CMK (cell line): ENCODE results near the gene GMDS.
"Not testable (repeated sequence)": the region's sequence is repeated elsewhere in the genome, so short reads cannot be mapped to it uniquely, and the experiment has no call there.

Experiments used
- DNase-seq: peaks from one replicate; pipeline ENCODE4 v3.0.0-alpha.2; 2010; ENCODE audit warnings: low read depth

Gene GMDS

DNA sequence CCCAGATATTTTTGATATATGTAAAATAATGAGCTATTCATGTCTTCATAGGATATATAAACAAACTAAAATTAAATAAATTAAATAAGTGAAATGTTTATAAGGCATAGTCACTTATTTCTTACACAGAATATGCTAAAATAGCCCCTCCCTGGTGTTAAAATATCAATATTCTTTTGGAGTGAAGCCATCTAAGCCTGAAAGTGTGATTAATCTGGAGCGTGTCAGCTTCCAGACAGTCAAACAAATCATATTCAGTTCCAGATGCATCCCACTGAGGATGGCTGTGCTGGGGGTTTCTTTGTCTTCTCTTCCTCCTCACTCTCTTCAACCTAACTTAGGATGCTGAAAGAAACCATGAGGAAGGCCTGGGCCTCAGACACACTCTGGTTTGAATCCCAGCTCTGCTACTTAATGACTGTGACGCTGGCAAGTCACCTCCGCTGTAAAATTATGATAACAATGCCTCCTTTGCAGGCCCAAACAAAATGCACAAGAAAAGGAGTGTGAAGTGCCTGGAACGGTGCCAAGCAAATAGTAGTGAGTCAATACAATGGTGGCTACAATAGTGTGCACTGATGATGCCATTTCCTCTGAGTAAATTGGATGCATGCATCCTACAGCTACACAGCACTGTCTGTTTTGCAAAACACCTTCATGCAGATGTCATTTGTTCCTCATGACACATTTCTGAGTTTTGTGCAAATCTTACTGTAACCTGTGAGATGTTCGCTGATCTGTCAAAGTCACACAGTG is 474.3 kb downstream of the GMDS start:
- no peak for DNase-seq

DNA sequence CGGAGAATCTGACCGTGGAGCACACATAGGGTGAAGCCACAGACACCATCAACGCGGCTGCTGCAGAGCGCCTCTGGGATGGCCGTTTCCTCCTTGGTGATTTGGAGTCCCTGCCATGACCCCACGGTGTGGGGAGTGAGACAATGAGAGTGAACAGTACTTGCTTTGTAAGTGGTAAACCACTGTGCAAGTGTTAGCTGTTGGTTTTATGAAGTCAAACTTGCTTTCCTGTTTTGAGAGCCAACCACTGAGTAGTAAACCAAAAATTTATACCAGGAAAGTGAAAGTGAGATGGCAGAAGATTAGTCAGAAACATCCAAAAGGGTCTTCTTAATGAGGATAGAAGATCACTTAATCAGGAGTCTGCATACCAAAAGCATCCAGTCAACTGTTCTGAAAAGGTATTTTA is 475.0 kb downstream of the GMDS start:
- no peak for DNase-seq

- DNase-seq: no peak
Measured at GRCh38 chr6:1767481-1768246, 477.7 kb downstream of the GMDS start.

GRCh38 chr6:1766654-1767053 is 478.8 kb downstream of the GMDS start:
- no peak for DNase-seq

DNA sequence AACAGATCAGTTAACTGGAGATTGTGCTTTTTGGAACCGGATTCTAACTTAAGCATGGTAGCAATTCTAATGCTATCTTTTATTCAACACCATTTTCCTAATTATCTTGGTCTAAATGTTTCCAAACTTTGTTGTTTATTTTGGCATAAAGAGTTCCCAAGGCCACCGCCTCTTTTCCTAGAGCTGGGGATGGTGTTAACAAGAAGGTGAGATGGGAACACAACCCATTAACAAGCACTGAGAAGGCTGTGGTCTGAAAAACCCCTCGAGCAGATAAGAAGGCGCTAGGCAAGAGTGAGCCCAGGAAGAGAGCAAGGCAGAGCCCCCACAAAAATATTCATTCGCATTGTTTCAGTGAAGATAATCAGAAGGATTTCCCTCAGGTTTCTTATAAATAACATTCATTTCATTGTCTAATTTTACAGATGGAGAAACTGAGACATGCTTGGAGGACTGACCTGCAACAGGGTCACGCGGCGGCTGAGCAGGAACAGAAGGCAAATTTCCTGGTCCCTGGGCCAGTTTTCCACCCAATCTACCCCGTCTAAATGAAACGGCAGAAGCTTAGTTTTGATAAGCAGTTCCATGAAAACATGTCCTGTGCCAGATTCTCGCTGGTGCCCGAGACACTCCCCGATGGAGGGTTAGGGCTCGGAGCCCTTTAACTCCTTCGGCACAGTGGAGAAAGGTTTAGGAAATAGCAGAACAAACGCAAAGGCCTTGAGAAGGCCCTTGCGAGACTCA is 480.1 kb downstream of the GMDS start:
- no peak for DNase-seq

DNA sequence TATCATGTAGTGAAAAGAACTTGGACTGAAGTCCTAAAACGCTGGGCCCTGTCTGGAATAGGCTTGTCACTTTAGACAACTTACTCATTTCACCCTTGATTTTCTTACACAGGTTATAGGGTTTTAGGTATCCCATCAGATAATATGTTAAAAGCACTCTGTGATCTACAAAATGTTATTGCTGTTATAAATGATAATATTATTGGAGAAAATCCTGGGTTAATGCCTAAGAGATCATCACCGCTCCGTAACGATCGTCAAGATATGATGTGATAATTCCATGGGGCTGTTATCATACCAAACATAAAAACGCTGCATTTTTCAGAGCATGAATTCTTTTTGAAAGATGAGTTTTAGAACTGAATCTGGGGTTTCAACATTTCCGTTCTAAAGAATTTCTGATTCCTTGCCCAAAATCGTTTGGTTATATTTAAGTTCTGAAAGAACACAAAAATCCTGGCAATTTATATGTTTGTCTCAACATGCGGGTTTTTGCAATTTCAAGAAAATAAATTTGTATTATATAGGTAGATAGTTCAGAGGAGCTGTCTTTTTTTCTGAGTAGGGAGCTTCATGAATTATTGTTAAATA is 480.9 kb downstream of the GMDS start:
- no peak for DNase-seq

DNA sequence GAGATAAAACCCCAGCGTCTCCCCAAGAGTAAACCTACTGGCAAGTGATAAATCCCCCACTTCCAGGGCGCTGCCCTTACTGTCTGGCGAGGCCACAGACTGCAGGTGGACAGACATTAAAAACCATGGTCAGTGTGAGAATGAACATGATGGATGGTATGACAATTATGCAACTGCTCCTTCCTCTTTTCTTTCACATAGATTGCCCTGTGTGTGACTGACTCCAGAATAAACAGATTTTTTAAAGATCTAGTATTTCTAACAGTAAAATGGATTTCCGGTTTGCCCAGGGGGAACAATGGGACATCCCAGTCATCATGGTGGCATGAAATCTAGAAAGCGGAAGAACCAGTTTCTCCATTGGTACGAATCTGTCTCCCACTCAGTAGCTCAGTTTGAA is 482.0 kb downstream of the GMDS start:
- DNase-seq: no peak

DNA sequence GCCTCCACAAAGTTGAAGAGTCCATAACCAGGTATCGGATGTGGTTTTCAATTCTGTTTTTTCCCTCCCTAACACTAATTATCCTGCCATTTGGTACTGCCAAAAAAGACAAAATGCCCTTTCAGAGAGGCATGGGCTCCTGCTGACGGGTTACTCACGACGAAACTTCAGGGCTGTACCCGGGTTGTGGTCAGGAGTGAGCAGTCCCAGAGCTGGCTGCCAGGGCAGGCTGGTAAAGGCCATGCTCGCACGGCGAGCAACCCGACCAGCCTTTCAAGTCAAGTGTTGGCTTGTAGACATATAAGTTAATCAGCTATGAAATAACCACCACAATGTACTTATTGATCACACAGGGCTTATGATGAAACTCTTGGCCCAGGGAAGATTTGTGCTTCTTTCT is 483.2 kb downstream of the GMDS start:
- DNase-seq: no peak

DNA sequence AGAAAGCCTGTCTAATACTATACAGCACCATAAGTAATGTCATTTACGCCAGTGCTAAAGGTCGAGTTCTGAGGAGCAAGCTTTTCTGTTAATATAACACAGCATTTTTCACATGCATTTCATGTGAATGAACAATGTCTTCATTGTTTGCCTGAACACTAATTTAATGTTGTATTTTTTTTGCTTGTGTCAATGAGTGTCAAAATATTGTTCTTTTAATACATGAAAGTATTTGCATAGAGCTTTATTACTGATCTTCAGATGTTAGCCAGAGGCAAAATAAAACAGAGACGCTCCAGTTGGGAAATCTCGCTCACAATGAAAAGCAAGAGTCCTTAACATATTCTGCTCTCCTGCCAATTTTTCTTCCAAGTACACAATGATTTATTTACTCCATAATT is 483.9 kb downstream of the GMDS start:
- DNase-seq: no peak

DNA sequence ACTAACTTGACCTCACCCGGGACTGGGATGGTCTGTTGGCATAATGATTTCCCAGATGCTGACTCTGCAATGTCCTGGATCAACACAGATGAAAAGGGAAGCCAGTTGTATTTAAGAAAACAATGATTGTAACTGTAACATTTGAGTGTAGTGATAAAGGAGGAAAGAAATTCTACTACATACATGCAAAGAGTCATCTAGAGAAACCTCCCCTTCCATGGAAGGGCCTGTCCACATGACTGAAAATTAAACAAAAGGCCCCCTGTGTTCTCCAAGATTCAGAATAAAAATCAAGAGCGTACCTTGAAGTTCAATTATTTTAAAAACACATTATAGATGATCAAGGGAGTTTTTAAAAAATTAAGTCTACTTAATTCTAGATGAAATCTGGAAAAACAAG is 484.5 kb downstream of the GMDS start:
- no peak for DNase-seq

DNA sequence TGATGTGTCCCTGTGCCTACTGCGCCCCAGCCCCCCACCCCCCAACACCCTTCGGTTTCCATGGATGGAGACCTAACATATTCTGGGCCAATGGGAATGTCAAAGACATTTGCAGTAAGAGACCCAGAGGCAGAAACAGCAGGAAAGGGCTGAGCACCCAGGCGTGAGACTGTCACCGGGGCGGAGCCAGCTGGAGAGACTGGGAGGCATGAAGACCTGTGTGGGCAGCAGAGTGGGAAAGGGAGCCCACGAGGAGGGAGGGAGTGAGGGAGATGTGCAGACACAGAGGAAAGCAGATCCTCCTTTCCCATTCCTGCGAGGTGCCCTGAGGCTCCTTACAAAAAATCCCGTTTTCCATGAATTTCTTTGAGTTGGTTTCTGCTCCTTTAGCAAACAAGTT is 485.5 kb downstream of the GMDS start:
- DNase-seq: no peak

DNA sequence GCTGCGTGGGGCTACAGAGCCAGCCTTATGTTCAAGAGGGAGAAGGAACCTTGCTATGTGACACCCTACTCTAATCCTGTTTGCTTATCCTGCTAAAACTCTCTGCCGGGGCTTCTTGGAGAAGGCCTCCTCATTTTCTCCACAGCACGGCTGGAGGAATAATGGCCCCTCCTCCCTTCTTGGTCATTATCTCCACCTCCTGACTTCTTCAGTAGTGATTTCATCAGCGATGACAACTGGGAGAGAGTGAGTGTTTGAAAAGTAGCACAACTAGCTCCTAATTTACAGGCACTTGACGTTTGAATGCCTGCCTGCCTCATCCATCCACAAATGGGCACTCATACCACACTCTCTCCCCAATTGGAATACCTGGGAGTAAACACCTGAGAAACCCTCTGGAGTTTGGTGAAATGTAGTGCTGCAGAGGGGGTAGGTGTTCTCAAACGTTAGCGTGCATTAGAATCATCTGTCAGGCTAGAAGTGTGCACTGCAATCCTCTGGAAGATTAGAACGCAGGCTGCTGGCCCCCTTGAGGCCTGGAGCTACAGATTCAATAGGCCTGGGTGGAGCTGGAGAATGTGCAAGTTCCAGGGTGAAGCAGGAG is 487.2 kb downstream of the GMDS start:
- DNase-seq: no peak

DNA sequence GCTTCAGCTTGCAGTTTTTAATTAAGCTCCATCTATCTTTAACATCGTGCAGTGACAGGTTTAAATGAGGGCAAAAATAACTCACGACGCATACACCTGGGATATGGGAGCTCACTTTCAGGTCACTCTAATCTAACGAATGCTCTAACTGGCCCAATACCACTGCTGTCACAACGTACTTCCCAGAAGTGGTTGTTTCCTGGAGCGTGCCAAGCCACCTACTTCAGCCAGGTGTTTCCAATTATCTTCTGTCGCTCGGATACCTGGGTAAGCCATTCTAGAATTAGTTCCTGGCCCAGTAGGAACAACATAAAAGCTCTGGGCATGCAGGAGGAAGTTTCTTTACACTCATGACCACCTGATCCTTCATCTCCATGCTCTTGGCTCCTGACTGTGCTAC is 488.3 kb downstream of the GMDS start:
- no peak for DNase-seq

DNA sequence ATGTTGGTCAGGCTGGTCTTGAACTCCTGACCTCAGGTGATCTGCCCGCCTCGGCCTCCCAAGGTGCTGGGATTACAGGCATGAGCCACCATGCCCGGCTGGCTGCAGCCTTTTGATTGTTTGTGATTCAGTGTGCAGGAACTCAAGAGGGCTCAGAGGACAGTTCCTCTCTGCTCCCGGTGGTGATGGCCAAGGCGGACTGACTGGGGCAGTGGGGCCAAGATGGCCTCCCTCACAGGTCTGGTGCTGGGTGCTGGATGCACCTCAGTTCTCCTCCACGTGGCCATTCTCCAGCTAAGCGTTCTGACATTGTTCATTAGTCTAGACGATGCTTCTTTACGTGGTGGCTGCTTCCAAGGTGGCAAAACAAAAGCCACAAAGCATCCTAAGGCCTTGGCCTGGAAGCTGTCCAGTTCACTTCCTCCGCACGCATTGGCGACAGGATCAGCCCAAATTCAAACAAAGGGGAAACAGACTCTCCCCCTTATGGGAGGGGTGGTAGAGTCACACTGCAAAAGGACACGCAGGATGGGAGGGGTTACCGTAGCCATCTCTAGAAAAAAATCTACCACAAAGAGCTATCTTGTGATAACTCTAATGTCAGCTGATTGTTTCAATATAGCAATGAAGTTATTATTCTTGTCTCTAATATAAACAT is 488.8 kb downstream of the GMDS start:
- no peak for DNase-seq

- not testable (repeated sequence) for DNase-seq
Measured at GRCh38 chr6:1751063-1751462, 494.3 kb downstream of the GMDS start.

GRCh38 chr6:1749041-1749440 is 496.4 kb downstream of the GMDS start:
- DNase-seq: no peak

DNA sequence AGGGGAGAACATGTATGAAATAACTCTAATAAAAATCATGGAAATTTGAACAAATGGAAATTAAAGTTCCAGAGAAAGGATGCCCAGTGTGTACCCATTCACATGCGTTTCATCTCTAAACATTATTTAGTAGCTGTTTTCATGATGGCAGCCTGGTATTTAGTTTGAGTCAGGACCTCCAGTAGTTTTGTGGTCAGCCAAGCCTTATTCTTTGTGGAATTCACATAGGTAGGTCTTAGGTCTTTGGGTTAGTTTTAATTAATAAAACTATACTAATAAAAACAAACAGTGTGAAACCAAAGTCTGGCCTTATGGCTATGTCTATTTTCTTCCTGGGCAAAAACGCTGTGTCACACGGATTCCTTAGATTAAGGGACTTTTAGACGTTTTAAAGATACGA is 497.9 kb downstream of the GMDS start:
- no peak for DNase-seq

DNA sequence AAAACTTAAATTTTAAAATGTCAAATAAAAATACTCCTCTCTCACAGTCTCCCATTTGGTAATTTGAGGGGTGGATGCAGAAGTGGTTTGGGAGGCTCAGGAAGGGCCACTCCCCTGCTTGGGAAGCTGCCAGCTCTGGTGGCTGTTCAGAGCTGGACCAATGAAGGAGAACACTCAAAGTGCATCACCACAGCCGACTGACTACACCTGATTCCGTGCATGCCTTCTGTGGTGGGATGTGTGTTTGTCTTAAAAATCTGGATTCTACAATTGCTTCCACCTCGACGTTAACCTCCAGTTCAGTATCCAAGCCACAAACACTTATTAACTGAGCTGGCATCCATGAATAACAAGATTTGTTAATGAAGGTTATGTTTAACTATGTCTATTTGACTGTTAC is 498.4 kb downstream of the GMDS start:
- DNase-seq: no peak

DNA sequence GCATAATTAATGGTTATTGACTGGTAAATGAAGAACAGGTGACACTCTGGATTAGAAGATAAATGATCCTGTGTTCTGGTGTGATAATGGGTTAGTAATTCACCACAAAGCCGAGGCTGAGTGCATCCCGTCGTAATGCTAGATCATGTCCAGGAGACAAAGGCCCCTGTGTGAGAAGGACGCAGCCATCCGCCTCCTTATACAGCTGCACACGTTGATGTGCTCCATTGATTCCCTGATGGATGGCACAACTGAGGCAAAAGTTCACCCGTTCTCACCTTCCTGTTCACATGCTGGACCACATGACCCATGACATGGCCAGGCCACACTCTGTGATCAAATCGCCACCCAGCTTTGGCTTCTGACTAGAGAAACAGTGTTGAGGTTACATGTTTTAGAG is 499.6 kb downstream of the GMDS start:
- DNase-seq: no peak

DNA sequence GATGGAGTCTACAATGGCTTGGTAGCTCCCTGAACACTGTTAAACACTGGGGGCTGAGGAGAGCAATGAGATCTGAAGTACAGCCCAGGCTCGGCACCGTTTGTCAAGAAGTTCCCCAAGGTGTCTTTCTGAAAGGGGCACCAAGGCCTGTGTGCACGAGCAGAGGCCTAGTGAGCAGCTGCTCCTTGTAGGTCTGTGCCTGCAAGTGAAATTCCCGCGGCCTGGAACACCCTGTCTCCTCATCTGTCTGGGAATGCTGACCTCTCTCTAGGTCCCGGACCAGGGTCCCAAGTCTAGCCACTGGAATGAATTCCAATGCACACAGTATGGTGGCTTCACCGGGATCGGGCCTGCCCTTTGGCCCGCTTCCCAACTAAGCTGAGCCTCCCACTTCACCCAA is 500.9 kb downstream of the GMDS start:
- DNase-seq: no peak

- DNase-seq: no peak
Measured at GRCh38 chr6:1739680-1740079, 505.7 kb downstream of the GMDS start.

- no peak for DNase-seq
Measured at GRCh38 chr6:1739220-1739619, 506.2 kb downstream of the GMDS start.
